Heart left ventricle (tissue), 16 donors: ENCODE measurements around the gene MMP17. TPM values are rescaled to one million over a fixed set of nuclear protein-coding genes. Genes with fewer than 3 reads are reported as not detected.

ENCODE experiments used
- ATAC-seq, 4 donors: fragments of 200-7000 bp; cut with Tn5 transposase; one replicate each; pipeline ENCODE4 v1.9.1; 2020 to 2022; ENCODE audit warnings: moderate library complexity in 4 of 4, mild to moderate bottlenecking in 3 of 4, moderate number of reproducible peaks in 1 of 4
- DNase-seq, 5 donors: peaks; one replicate each; pipeline ENCODE4 v3.0.0-alpha.2; 2020
- H3K27ac ChIP-seq, 12 donors: fragments of 200-600 bp; sonication (generic) in 4 of 12; one replicate each; pipeline versions ENCODE4 v1.5.0 to v1.8.0; 2016 to 2022; ENCODE audit warnings: mild to moderate bottlenecking in 2 of 12
- H3K27me3 ChIP-seq, 9 donors: fragments of 200-600 bp; sonication (generic) in 2 of 9; one replicate each; pipeline versions ENCODE4 v1.5.1 to v1.8.0; 2016 to 2022; ENCODE audit warnings: mild to moderate bottlenecking in 3 of 9
- H3K36me3 ChIP-seq, 9 donors: fragments of 200-600 bp; sonication (generic) in 2 of 9; one replicate each; pipeline versions ENCODE4 v1.5.0 to v1.8.0; 2018 to 2022; ENCODE audit warnings: mild to moderate bottlenecking in 2 of 9
- H3K4me1 ChIP-seq, 12 donors: fragments of 200-600 bp; sonication (generic) in 4 of 12; one replicate each; pipeline versions ENCODE4 v1.5.0 to v1.8.0; 2016 to 2022; ENCODE audit warnings: mild to moderate bottlenecking in 3 of 12
- H3K4me3 ChIP-seq, 12 donors: fragments of 200-600 bp; sonication (generic) in 4 of 12; one replicate each; pipeline versions ENCODE4 v1.5.0 to v1.8.0; 2017 to 2022; ENCODE audit warnings: mild to moderate bottlenecking in 9 of 12, moderate library complexity in 4 of 12
- H3K9me3 ChIP-seq, 12 donors: fragments of 200-600 bp; sonication (generic) in 4 of 12; one replicate each; pipeline versions ENCODE4 v1.5.0 to v1.8.0; 2016 to 2022; ENCODE audit warnings: mild to moderate bottlenecking in 1 of 12
- POLR2A ChIP-seq, 2 donors: fragments of 450-650 bp; IDR thresholded peaks; one replicate each; pipeline ENCODE4 v1.6.1; 2017; ENCODE audit warnings: antibody characterized with exemption in 2 of 2, mild to moderate bottlenecking in 2 of 2, moderate library complexity in 2 of 2
- WGBS, 4 donors: extraction: QIAGEN DNeasy Blood & Tissue Kit in 2 of 4; methylation state at CpG; one replicate each; pipeline versions ENCODE4 v1.1.5 to v1.1.7; 2013 to 2018; 5-methylcytosine and 5-hydroxymethylcytosine counted together
- intact Hi-C, 10 donors: fragments of 100-400 bp; cut with DNase I; formaldehyde crosslinking; loops; one replicate each; pipeline versions ENCODE4 v1.11.1 to v1.14.2; 2022
- polyA plus RNA-seq, 2 donors: library from polyadenylated mRNA; stranded (reverse); fragments of 200-250 nt; gene quantifications; one replicate each; pipeline ENCODE4 v1.2.3, GENCODE V29; 2013
- total RNA-seq, 9 donors: library from RNA; depleted of rRNA in 2 of 9; stranded (reverse); fragments of >200 nt in 2 of 9; fragmentation: NEBNext Ultra II Directional in 3 of 9; extraction: Animal tissue kit (Norgen Biotek cat#: 25700) in 3 of 9; gene quantifications; one replicate each; pipeline versions ENCODE4 v1.1.0 to v1.2.4, GENCODE V29; 2016 to 2023
- TF ChIP-seq, protein P1 (sequence below), 12 donors: fragments of 200-600 bp; sonication (generic) in 4 of 12; IDR thresholded peaks; one replicate each; pipeline versions ENCODE4 v1.5.0 to v1.8.0; 2018 to 2022; ENCODE audit warnings: antibody characterized with exemption in 12 of 12, mild to moderate bottlenecking in 5 of 12
- donor health status: ischemic (EF 13 %, LVEDD 7.1; RV severe dilation, severe dysfunction).
- donor health status: healthy with polysubstance abuse.
- donor health status: DM: no; HTN: yes; CAD: no.
- donor health status: DM: no; HTN: no; CAD: no.
- donor health status: ischemic (EF 25% LVEDD 6.9; RV normal size, moderate dysfunction).
- donor health status: ischemic (EF 25% LVEDD 5.7; RV mildly dilated, moderate dysfunction).
- donor health status: healthy.
- donor health status: DM: yes; HTN: yes; CAD: no.
- donor health status: ischemic (EF 35%, LVEDD 5.7; RV mildly dilated, moderate dysfunction).
- donor health status: nonischemic (EF 11% LVEDD 7.7; RV severe dilation, severe dysfunction).
- donor health status: DM: yes; HTN: yes; CAD: no.
- donor health status: PGD.
- donor health status: ischemic (EF 29% LVEDD 5.4; RV normal size, mild dysfunction).
- donor health status: nonischemic (EF 23%, LVEDD 6.1; RV moderate dilation, normal function).

The MMP17 gene
- total and polyA plus RNA-seq, 11 donors, result 0.28 to 2.1 (median 1.2) TPM

- no peak for TF ChIP-seq POLR2A (IDR thresholded peaks at IDR 0.05)
- TF ChIP-seq, protein P1, sequence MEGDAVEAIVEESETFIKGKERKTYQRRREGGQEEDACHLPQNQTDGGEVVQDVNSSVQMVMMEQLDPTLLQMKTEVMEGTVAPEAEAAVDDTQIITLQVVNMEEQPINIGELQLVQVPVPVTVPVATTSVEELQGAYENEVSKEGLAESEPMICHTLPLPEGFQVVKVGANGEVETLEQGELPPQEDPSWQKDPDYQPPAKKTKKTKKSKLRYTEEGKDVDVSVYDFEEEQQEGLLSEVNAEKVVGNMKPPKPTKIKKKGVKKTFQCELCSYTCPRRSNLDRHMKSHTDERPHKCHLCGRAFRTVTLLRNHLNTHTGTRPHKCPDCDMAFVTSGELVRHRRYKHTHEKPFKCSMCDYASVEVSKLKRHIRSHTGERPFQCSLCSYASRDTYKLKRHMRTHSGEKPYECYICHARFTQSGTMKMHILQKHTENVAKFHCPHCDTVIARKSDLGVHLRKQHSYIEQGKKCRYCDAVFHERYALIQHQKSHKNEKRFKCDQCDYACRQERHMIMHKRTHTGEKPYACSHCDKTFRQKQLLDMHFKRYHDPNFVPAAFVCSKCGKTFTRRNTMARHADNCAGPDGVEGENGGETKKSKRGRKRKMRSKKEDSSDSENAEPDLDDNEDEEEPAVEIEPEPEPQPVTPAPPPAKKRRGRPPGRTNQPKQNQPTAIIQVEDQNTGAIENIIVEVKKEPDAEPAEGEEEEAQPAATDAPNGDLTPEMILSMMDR (IDR thresholded peaks at IDR 0.05), result no peak
- H3K4me1 ChIP-seq, result peaks cover 0 to 19% (median 0%) of the 10 kb centered on the region in 12 donors
- H3K36me3 ChIP-seq, result no peaks in the 10 kb centered on the region
- intact Hi-C loops, result no loop called here
- peak overlapping the region in 1 of 12 donors; percentile 42 for H3K4me3 ChIP-seq
- peaks cover 0 to 14% (median 0%) of the 10 kb centered on the region in 9 donors for H3K27me3 ChIP-seq
- no peak for ATAC-seq
- 87 to 91% (median 89%) methylated on average over 12 of the region's 12 CpGs for WGBS, 4 donors
- H3K27ac ChIP-seq, result no peak overlapping the region
- H3K9me3 ChIP-seq, result no peaks in the 10 kb centered on the region
- DNase-seq, result no peak
Measured at GRCh38 chr12:131861261-131862083, 33.3 kb downstream of the MMP17 start.

- Histone ChIP-seq H3K27me3 (peaks cover 0 to 14% (median 0%) of the 10 kb centered on the region in 9 donors), H3K4me1 (peaks cover 0 to 19% (median 0%) of the 10 kb centered on the region in 12 donors), H3K36me3 (no peaks in the 10 kb centered on the region), H3K4me3 (no peak overlapping the region), H3K27ac (no peak overlapping the region), H3K9me3 (no peaks in the 10 kb centered on the region)
- no peak for ATAC-seq
- intact Hi-C loops, result no loop called here
- TF ChIP-seq POLR2A (IDR thresholded peaks at IDR 0.05), result no peak
- TF ChIP-seq, protein P1 (IDR thresholded peaks at IDR 0.05), result no peak
- WGBS, 4 donors, result 60 to 95% (median 73%) methylated on average over 1 to 4 of the region's 4 CpGs
- no peak for DNase-seq
Measured at GRCh38 chr12:131862084-131862441, 33.9 kb downstream of the MMP17 start.

DNA sequence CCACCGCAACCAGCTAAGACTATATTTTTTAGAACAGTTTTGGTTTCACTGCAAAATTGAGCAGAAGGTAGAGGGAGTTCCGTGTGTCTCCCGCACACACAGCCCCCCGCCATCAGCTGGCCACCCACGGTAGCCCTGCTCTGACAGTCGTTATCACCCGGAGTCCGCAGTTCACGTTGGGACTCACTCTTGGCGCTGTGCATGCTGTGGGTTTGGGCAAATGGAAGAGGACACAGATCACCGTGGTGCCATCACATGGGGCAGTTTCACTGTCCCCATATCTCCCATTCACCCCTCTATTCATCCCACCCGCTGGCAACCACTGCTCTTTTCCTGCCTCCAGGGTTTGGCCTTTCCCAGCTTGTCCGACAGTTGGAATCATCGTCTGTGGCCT is 34.4 kb downstream of the MMP17 start:
- H3K27ac ChIP-seq, result no peak overlapping the region
- peaks cover 0 to 14% (median 0%) of the 10 kb centered on the region in 9 donors for H3K27me3 ChIP-seq
- TF ChIP-seq, protein P1 (IDR thresholded peaks at IDR 0.05), result no peak
- no peak for TF ChIP-seq POLR2A (IDR thresholded peaks at IDR 0.05)
- no peak for DNase-seq
- H3K4me3 ChIP-seq, result no peak overlapping the region
- intact Hi-C loops, result no loop called here
- no peaks in the 10 kb centered on the region for H3K9me3 ChIP-seq
- ATAC-seq, result no peak
- WGBS, 4 donors, result 73 to 86% (median 79%) methylated on average over 14 of the region's 14 CpGs
- peaks cover 0 to 19% (median 0%) of the 10 kb centered on the region in 12 donors for H3K4me1 ChIP-seq
- no peaks in the 10 kb centered on the region for H3K36me3 ChIP-seq

DNA sequence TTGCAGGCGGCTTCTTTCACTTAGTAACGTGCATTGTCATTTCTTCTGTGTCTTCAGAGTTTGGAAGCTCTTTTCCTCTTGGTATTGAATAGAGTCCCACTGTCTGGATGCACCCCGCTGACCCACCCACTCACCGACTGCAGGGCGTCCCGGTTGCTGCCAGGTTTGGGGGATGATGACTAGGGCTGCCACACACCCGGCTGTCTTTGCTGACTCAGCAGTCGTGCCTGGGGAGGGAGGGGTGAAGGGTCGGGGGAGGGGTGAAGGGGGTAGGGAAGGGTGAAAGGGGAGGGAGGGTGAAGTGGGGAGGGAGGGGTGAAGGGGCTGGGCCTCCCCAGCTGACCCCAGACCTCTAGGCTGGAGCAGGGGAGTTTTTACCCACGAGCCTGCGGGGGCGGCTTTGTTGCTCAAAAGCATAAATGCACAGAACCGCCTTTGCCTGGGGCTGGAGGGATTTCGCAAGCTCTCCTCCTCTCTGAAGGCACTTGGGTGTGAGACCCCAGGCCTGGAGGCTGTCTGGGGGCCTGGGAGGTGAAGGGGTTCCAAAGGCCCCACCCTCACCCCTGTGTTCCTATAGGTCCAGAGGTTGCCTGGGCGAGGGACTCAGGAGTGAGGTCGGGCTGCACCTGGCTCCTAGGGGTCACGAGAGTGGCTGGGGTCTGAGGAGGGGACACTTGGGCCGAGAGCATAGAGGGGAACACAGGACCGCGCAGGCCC is 35.0 kb downstream of the MMP17 start:
- Histone ChIP-seq H3K4me1 (peaks cover 0 to 19% (median 0%) of the 10 kb centered on the region in 12 donors), H3K27ac (no peak overlapping the region), H3K36me3 (no peaks in the 10 kb centered on the region), H3K9me3 (no peaks in the 10 kb centered on the region), H3K27me3 (peaks cover 0 to 14% (median 0%) of the 10 kb centered on the region in 9 donors), H3K4me3 (no peak overlapping the region)
- ATAC-seq (no peak), DNase-seq (no peak)
- TF ChIP-seq POLR2A (IDR thresholded peaks at IDR 0.05), result no peak
- TF ChIP-seq, protein P1 (IDR thresholded peaks at IDR 0.05), result no peak
- WGBS, 4 donors, result 54 to 60% (median 56%) methylated on average over 19 to 20 of the region's 20 CpGs
- intact Hi-C loops, result no loop called here
